Stimulated activated effector memory CD8-positive, alpha-beta T cell treated with anti-CD3 and anti-CD28 coated beads, Interleukin-12 subunit alpha, Interleukin-12 subunit beta, amount 100 ng/mL, for 72 hours (primary cell): Measurements from ENCODE around the gene ERP44.
"Not testable (repeated sequence)": the region's sequence is repeated elsewhere in the genome, so short reads cannot be mapped to it uniquely, and the experiment has no call there.

Experiments
- ATAC-seq: fragments of 150-1000 bp; cut with Tn5 transposase; 2 replicates; pipeline ENCODE4 v1.10.0; 2021
- DNase-seq, 2 donors: peaks; one replicate each; pipeline ENCODE4 v3.0.0; 2021 to 2022; ENCODE audit warnings: low spot score in 2 of 2
- H3K27ac Mint-ChIP-seq: one replicate; pipeline ENCODE4 v1.8.0; 2022; ENCODE audit warnings: mild to moderate bottlenecking, mixed read lengths
- H3K36me3 Mint-ChIP-seq: one replicate; pipeline ENCODE4 v1.8.0; 2022; ENCODE audit warnings: mild to moderate bottlenecking, mixed read lengths
- H3K4me1 Mint-ChIP-seq: one replicate; pipeline ENCODE4 v1.8.0; 2022; ENCODE audit warnings: mixed read lengths
- H3K4me3 Mint-ChIP-seq: one replicate; pipeline ENCODE4 v1.8.0; 2022; ENCODE audit warnings: mild to moderate bottlenecking, mixed read lengths
- H3K9me3 Mint-ChIP-seq: one replicate; pipeline ENCODE4 v1.8.0; 2022; ENCODE audit warnings: mixed read lengths

ERP44 gene

GRCh38 chr9:100064872-100065581 is 33.8 kb downstream of the ERP44 start:
- Mint-ChIP-seq H3K27ac (no peak overlapping the region), H3K4me3 (no peak overlapping the region), H3K4me1 (peaks cover 25% of the 10 kb centered on the region), H3K9me3 (no peaks in the 10 kb centered on the region), H3K36me3 (peaks cover under 1% of the 10 kb centered on the region)
- no peak for ATAC-seq
- DNase-seq = no peak

DNA sequence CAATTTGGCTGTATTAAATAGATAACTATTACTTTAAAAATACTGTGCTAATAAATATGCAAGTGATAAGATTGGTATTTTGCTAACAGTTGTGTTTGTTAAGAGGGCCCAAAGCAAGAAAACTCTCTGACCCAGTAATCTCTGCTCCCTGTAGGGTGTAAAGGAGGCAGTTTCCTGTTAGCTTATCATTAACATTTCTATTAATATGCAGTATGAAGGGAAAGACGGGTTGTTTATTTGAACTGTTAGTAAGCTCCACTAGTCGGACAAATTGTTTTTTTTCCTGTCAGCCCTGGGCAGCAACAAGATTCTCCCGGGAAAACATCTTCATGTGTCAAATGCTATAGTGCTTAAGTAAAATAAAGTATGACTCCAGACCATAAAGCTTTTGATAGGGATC is 35.6 kb downstream of the ERP44 start:
- Mint-ChIP-seq H3K27ac (no peak overlapping the region), H3K4me1 (peaks cover 25% of the 10 kb centered on the region), H3K36me3 (peaks cover 11% of the 10 kb centered on the region), H3K9me3 (no peaks in the 10 kb centered on the region), H3K4me3 (no peak overlapping the region)
- no peak for DNase-seq
- no peak for ATAC-seq

DNA sequence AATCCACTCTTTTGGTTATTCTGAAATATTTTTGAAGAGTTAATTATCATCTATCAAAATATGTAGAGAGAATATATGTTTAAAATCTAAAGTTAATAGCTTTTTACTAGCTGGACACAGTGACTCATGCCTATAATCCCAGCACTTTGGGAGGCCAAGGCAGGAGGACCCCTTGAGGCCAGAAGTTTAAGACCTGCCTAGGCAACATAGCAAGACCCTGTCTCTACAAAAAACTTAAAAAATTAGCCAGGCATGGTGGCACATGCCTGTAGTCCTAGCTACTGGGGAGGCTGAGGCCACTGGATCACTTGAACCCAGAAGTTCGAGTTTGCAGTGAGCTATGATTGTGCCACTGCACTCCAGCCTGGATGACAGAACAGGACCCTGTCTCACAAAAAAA is 36.1 kb downstream of the ERP44 start:
- not testable (repeated sequence) for H3K9me3 Mint-ChIP-seq, ATAC-seq, H3K27ac Mint-ChIP-seq, DNase-seq, H3K4me3 Mint-ChIP-seq
- peaks cover 14% of the 10 kb centered on the region for H3K36me3 Mint-ChIP-seq
- peaks cover 25% of the 10 kb centered on the region for H3K4me1 Mint-ChIP-seq

- DNase-seq (no peak), ATAC-seq (no peak)
- H3K4me1 Mint-ChIP-seq = peaks cover 9% of the 10 kb centered on the region
- H3K27ac Mint-ChIP-seq = peak overlapping the region; percentile 6
- peaks cover 28% of the 10 kb centered on the region for H3K36me3 Mint-ChIP-seq
- no peak overlapping the region for H3K4me3 Mint-ChIP-seq
- no peaks in the 10 kb centered on the region for H3K9me3 Mint-ChIP-seq
Observed at GRCh38 chr9:100058699-100059579, 39.9 kb downstream of the ERP44 start.

- ATAC-seq (no peak), DNase-seq (no peak)
- Mint-ChIP-seq H3K27ac (peak overlapping the region; percentile 51), H3K9me3 (no peaks in the 10 kb centered on the region), H3K36me3 (peaks cover 29% of the 10 kb centered on the region), H3K4me1 (peaks cover 5% of the 10 kb centered on the region), H3K4me3 (no peak overlapping the region)
Observed at GRCh38 chr9:100057624-100058023, 41.2 kb downstream of the ERP44 start.

- Mint-ChIP-seq H3K9me3 (no peaks in the 10 kb centered on the region), H3K4me1 (peaks cover 5% of the 10 kb centered on the region), H3K4me3 (no peak overlapping the region), H3K27ac (peak overlapping the region; percentile 51), H3K36me3 (peaks cover 39% of the 10 kb centered on the region)
- DNase-seq (no peak), ATAC-seq (no peak)
Observed at GRCh38 chr9:100056561-100056960, 42.2 kb downstream of the ERP44 start.

GRCh38 chr9:100052375-100052774 is 46.4 kb downstream of the ERP44 start:
- Mint-ChIP-seq H3K4me1 (peaks cover 5% of the 10 kb centered on the region), H3K9me3 (no peaks in the 10 kb centered on the region), H3K27ac (no peak overlapping the region), H3K4me3 (no peak overlapping the region), H3K36me3 (peaks cover 55% of the 10 kb centered on the region)
- DNase-seq = no peak
- no peak for ATAC-seq

DNA sequence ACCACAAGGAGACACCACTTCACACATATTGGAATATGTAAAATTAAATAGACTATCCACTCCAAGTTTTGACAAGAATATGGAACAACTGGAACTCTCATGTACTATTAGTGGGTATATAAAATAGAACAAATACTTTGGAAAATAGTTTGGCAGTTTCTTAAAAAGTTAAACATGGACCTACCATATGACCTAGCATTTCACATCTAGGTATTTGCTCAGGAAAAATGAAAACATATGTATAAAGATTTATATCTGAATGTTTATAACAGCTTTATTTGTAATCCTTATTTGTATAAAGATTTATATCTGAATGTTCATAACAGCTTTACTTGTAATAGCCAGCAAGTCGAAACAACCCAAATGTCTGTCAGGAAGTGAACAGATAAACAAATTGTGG is 49.2 kb downstream of the ERP44 start:
- H3K4me3 Mint-ChIP-seq = no peak overlapping the region
- H3K36me3 Mint-ChIP-seq = peaks cover 49% of the 10 kb centered on the region
- DNase-seq (no peak), ATAC-seq (no peak)
- no peaks in the 10 kb centered on the region for H3K4me1 Mint-ChIP-seq
- H3K27ac Mint-ChIP-seq = no peak overlapping the region
- H3K9me3 Mint-ChIP-seq = no peaks in the 10 kb centered on the region

- peaks cover 13% of the 10 kb centered on the region for H3K9me3 Mint-ChIP-seq
- ATAC-seq (no peak), DNase-seq (no peak)
- H3K4me1 Mint-ChIP-seq = peaks cover 75% of the 10 kb centered on the region
- H3K36me3 Mint-ChIP-seq = peaks cover 11% of the 10 kb centered on the region
- H3K27ac Mint-ChIP-seq = no peak overlapping the region
- no peak overlapping the region for H3K4me3 Mint-ChIP-seq
Observed at GRCh38 chr9:100038472-100038871, 60.3 kb downstream of the ERP44 start.

GRCh38 chr9:100033877-100034551 is 64.8 kb downstream of the ERP44 start:
- Mint-ChIP-seq H3K36me3 (peaks cover 5% of the 10 kb centered on the region), H3K9me3 (peaks cover 7% of the 10 kb centered on the region), H3K4me1 (peaks cover 49% of the 10 kb centered on the region), H3K27ac (peak overlapping the region; percentile 26), H3K4me3 (no peak overlapping the region)
- DNase-seq (no peak), ATAC-seq (no peak)

GRCh38 chr9:100030548-100030947 is 68.3 kb downstream of the ERP44 start:
- Mint-ChIP-seq H3K4me1 (peaks cover 30% of the 10 kb centered on the region), H3K27ac (peak overlapping the region; percentile 12), H3K4me3 (no peak overlapping the region), H3K36me3 (peaks cover 4% of the 10 kb centered on the region), H3K9me3 (no peaks in the 10 kb centered on the region)
- DNase-seq (no peak), ATAC-seq (no peak)

- peaks cover 18% of the 10 kb centered on the region for H3K4me1 Mint-ChIP-seq
- H3K9me3 Mint-ChIP-seq = no peaks in the 10 kb centered on the region
- H3K4me3 Mint-ChIP-seq = no peak overlapping the region
- H3K27ac Mint-ChIP-seq = no peak overlapping the region
- DNase-seq (no peak), ATAC-seq (no peak)
- H3K36me3 Mint-ChIP-seq = peaks cover 12% of the 10 kb centered on the region
Observed at GRCh38 chr9:100029251-100029650, 69.5 kb downstream of the ERP44 start.

GRCh38 chr9:100028201-100028784 is 70.5 kb downstream of the ERP44 start:
- H3K36me3 Mint-ChIP-seq = peaks cover 12% of the 10 kb centered on the region
- no peak overlapping the region for H3K27ac Mint-ChIP-seq
- no peak overlapping the region for H3K4me3 Mint-ChIP-seq
- no peaks in the 10 kb centered on the region for H3K9me3 Mint-ChIP-seq
- H3K4me1 Mint-ChIP-seq = peaks cover 12% of the 10 kb centered on the region
- ATAC-seq (peak; percentile 94), DNase-seq (peak; percentile 56 to 84)

GRCh38 chr9:100027543-100027942 is 71.3 kb downstream of the ERP44 start:
- Mint-ChIP-seq H3K4me1 (peaks cover 12% of the 10 kb centered on the region), H3K36me3 (peaks cover 12% of the 10 kb centered on the region), H3K4me3 (no peak overlapping the region), H3K27ac (no peak overlapping the region), H3K9me3 (no peaks in the 10 kb centered on the region)
- DNase-seq = no peak
- no peak for ATAC-seq

DNA sequence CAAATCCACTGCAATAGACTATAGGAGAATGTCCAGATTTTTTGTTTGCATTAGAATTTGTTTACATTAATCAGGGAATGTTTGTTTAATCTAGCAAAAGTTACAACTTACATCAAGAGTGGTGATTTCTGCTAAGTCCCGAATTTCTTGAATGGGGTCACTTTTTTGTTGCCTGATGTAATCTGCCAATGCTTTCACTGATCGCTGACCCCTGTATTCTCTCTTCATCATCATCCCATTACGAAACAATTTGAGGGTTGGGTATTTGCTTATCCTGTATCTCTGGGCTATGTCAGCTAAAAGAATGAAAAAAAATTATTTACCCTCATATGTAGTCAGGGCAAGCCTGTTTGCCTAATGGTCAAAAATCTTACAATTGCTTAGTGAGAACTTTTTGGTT is 76.9 kb downstream of the ERP44 start:
- H3K4me3 Mint-ChIP-seq = no peak overlapping the region
- ATAC-seq = no peak
- no peak for DNase-seq
- no peaks in the 10 kb centered on the region for H3K4me1 Mint-ChIP-seq
- H3K9me3 Mint-ChIP-seq = no peaks in the 10 kb centered on the region
- peaks cover 44% of the 10 kb centered on the region for H3K36me3 Mint-ChIP-seq
- H3K27ac Mint-ChIP-seq = no peak overlapping the region
